ENCODE results near the gene TK2.
"Not testable (repeated sequence)": the region's sequence is repeated elsewhere in the genome, so short reads cannot be mapped to it uniquely, and the experiment has no call there.

Gene TK2

GRCh38 chr16:66502020-66502913 is 47.7 kb downstream of the TK2 start:
- FAIRE-seq, result no peak

DNA sequence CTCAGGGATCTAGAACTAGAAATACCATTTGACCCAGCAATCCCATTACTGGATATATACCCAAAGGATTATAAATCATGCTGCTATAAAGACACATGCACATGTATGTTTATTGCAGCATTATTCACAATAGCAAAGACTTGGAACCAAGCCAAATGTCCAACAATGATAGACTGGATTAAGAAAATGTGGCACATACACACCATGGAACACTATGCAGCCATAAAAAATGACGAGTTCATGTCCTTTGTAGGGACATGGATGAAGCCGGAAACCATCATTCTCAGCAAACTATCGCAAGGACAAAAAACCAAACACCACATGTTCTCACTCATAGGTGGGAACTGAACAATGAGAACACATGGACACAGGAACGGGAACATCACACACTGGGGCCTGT is 48.4 kb downstream of the TK2 start:
- not testable (repeated sequence) for FAIRE-seq

DNA sequence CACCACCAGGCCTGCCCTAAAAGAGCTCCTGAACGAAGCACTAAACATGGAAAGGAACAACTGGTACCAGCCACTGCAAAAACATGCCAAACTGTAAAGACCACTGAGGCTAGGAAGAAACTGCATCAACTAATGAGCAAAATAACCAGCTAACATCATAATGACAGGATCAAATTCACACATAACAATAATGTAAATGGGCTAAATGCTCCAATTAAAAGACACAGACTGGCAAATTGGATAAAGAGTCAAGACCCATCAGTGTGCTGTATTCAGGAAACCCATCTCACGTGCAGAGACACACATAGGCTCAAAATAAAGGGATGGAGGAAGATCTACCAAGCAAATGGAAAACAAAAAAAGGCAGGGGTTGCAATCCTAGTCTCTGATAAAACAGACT is 52.0 kb downstream of the TK2 start:
- FAIRE-seq, result not testable (repeated sequence)

GRCh38 chr16:66496226-66496625 is 53.7 kb downstream of the TK2 start:
- FAIRE-seq, result not testable (repeated sequence)

- no peak for FAIRE-seq
Observed at GRCh38 chr16:66495440-66495839, 54.5 kb downstream of the TK2 start.

GRCh38 chr16:66494916-66495315 is 55.0 kb downstream of the TK2 start:
- FAIRE-seq, result no peak

GRCh38 chr16:66493490-66494401 is 56.2 kb downstream of the TK2 start:
- no peak for FAIRE-seq

DNA sequence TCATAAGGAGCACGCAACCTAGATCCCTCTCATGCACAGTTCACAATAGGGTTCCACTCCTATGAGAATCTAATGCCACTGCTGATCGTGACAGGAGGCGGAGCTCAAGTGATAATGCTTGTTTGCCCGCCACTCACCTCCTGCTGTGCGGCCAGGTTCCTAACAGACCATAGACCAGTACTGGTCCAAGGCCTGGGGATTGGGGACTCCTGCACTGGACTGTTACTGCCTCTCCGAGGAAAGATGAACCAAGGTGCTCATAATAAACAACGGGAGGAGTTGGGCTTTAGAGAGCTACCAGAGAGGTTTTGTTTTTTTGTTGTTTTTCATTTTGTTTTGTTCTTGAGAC is 58.2 kb downstream of the TK2 start:
- no peak for FAIRE-seq

GRCh38 chr16:66490774-66491715 is 58.9 kb downstream of the TK2 start:
- no peak for FAIRE-seq

- no peak for FAIRE-seq
Observed at GRCh38 chr16:66489818-66490217, 60.1 kb downstream of the TK2 start.

GRCh38 chr16:66489385-66489784 is 60.5 kb downstream of the TK2 start:
- FAIRE-seq, result no peak

- FAIRE-seq, result no peak
Observed at GRCh38 chr16:66488505-66488904, 61.4 kb downstream of the TK2 start.

GRCh38 chr16:66487580-66488275 is 62.2 kb downstream of the TK2 start:
- FAIRE-seq, result no peak

GRCh38 chr16:66486773-66487579 is 62.9 kb downstream of the TK2 start:
- FAIRE-seq, result no peak

GRCh38 chr16:66486199-66486772 is 63.6 kb downstream of the TK2 start:
- no peak for FAIRE-seq

- FAIRE-seq, result no peak
Observed at GRCh38 chr16:66485376-66485775, 64.5 kb downstream of the TK2 start.

DNA sequence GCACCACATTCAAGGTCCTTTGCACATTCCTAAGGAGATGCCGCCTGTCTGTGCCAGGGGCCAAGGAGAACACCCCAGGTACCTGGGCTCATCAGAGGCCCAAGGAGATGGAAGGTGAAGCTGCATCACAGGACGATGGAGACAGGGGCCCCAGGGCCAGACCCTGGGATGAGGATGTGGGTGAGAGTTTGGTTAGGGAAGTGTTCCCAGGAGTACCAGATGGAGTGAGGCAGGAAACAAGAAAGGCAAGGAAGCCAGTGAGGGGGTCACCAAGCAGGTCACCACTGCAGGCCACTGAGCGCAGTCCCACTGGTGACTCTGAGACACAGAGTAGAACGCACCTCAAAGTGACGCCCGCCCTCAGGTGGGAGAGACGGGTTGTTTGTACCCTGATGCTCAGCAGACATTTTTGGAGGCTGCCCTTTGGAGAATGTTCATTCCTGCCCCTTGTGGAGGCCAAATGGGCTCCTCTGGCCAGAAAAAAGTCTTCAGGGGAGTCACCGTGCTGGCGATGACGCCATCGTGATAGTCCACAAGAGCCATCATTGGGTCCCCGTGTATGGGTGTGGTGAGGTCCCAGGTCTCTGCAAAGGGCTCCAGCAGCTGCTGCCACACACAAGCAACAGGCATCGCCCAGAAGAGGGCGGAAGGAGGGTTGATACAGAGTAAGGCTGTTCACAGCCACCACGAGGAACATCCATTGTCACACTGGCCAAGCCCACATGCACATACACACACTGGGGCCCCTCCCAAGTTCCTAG is 65.3 kb downstream of the TK2 start:
- FAIRE-seq, result no peak

GRCh38 chr16:66483689-66484452 is 66.1 kb downstream of the TK2 start:
- peak; percentile 26 for FAIRE-seq

- FAIRE-seq, result no peak
Observed at GRCh38 chr16:66481943-66482390, 68.0 kb downstream of the TK2 start.
